H9 (cell line): ENCODE measurements around the gene BRF1. TPM values are rescaled to one million over a fixed set of nuclear protein-coding genes. Genes with fewer than 3 reads are reported as not detected.

Experiments
- DNase-seq: peaks from one replicate; pipeline ENCODE4 v3.0.0-alpha.2; 2017
- H2AFZ ChIP-seq: one replicate; pipeline ENCODE4 v1.6.1; 2013; ENCODE audit warnings: mild to moderate bottlenecking, low read length, control low read depth, moderate library complexity
- H2AK5ac ChIP-seq: 2 replicates; pipeline ENCODE4 v1.6.1; 2013; ENCODE audit warnings: low read length, control low read depth, mixed read lengths; ENCODE audit not compliant: insufficient read length
- H2BK120ac ChIP-seq: one replicate; pipeline ENCODE4 v1.6.1; 2013; ENCODE audit warnings: low read depth, mild to moderate bottlenecking, low read length, control low read depth, inconsistent platforms; ENCODE audit not compliant: poor library complexity, severe bottlenecking
- H2BK12ac ChIP-seq: 2 replicates; pipeline ENCODE4 v1.6.1; 2013; ENCODE audit warnings: low read length, control low read depth, mixed read lengths, low read depth; ENCODE audit not compliant: insufficient read length
- H2BK15ac ChIP-seq: 2 replicates; pipeline ENCODE4 v1.6.1; 2013; ENCODE audit warnings: low read depth, low read length, control low read depth
- H2BK20ac ChIP-seq: one replicate; pipeline ENCODE4 v1.6.1; 2013; ENCODE audit warnings: low read depth, mild to moderate bottlenecking, low read length, control low read depth, inconsistent platforms; ENCODE audit not compliant: poor library complexity, severe bottlenecking
- H2BK5ac ChIP-seq: 2 replicates; pipeline ENCODE4 v1.6.1; 2013; ENCODE audit warnings: low read length, control low read depth, mixed read lengths; ENCODE audit not compliant: insufficient read length
- H3K14ac ChIP-seq: 2 replicates; pipeline ENCODE4 v1.6.1; 2013; ENCODE audit warnings: low read length, control low read depth; ENCODE audit not compliant: insufficient read depth
- H3K18ac ChIP-seq: 2 replicates; pipeline ENCODE4 v1.6.1; 2013; ENCODE audit warnings: low read depth, mild to moderate bottlenecking, mixed read lengths, low read length, control low read depth; ENCODE audit not compliant: insufficient read length
- H3K23ac ChIP-seq: 2 replicates; pipeline ENCODE4 v1.6.1; 2013; ENCODE audit warnings: low read length, control low read depth, mixed read lengths, low read depth; ENCODE audit not compliant: insufficient read length
- H3K23me2 ChIP-seq: 2 replicates; pipeline ENCODE4 v1.6.1; 2013; ENCODE audit warnings: low read depth, mild to moderate bottlenecking, mixed read lengths, low read length, control low read depth; ENCODE audit not compliant: insufficient read length, poor library complexity, severe bottlenecking
- H3K27ac ChIP-seq: 2 replicates; pipeline ENCODE4 v1.5.1; 2013; ENCODE audit warnings: low read length, control low read depth, mixed read lengths, low read depth; ENCODE audit not compliant: insufficient read length
- H3K27me3 ChIP-seq: 2 replicates; pipeline ENCODE4 v1.6.1; 2013; ENCODE audit warnings: low read length, control low read depth, inconsistent platforms; ENCODE audit not compliant: insufficient read depth
- H3K4ac ChIP-seq: 2 replicates; pipeline ENCODE4 v1.6.1; 2013; ENCODE audit warnings: low read depth, mild to moderate bottlenecking, control low read depth, inconsistent platforms, low read length, moderate library complexity
- H3K4me1 ChIP-seq: 2 replicates; pipeline ENCODE4 v1.6.1; 2013; ENCODE audit warnings: low read length, control low read depth, inconsistent platforms; ENCODE audit not compliant: insufficient read depth
- H3K4me2 ChIP-seq: 2 replicates; pipeline ENCODE4 v1.6.1; 2013; ENCODE audit warnings: low read length, control low read depth, mixed read lengths; ENCODE audit not compliant: insufficient read length, insufficient read depth
- H3K56ac ChIP-seq: 2 replicates; pipeline ENCODE4 v1.6.1; 2013; ENCODE audit warnings: low read depth, mild to moderate bottlenecking, mixed read lengths, low read length, control low read depth; ENCODE audit not compliant: insufficient read length
- H3K79me1 ChIP-seq: 2 replicates; pipeline ENCODE4 v1.6.1; 2013; ENCODE audit warnings: low read depth, mild to moderate bottlenecking, moderate library complexity, low read length, control low read depth, inconsistent platforms; ENCODE audit not compliant: insufficient read depth, poor library complexity, severe bottlenecking
- H3K79me2 ChIP-seq: 2 replicates; pipeline ENCODE4 v1.6.1; 2013; ENCODE audit warnings: low read length, control low read depth, inconsistent platforms; ENCODE audit not compliant: insufficient read depth
- H3K9ac ChIP-seq: 2 replicates; pipeline ENCODE4 v1.6.1; 2013; ENCODE audit warnings: low read length, control low read depth, mixed read lengths; ENCODE audit not compliant: insufficient read length; ENCODE audit errors: extremely low read depth
- H3K9me3 ChIP-seq: one replicate; pipeline ENCODE4 v1.6.1; 2013; ENCODE audit warnings: low read depth, low read length, inconsistent platforms; ENCODE audit not compliant: control insufficient read depth
- H3T11ph ChIP-seq: one replicate; pipeline ENCODE4 v1.6.1; 2013; ENCODE audit warnings: mild to moderate bottlenecking, low read length, control low read depth, inconsistent platforms
- H4K20me1 ChIP-seq: one replicate; pipeline ENCODE4 v1.6.1; 2013; ENCODE audit not compliant: control insufficient read depth, insufficient read length, insufficient read depth
- H4K5ac ChIP-seq: 2 replicates; pipeline ENCODE4 v1.6.1; 2013; ENCODE audit warnings: low read depth, mild to moderate bottlenecking, mixed read lengths, low read length, control low read depth; ENCODE audit not compliant: insufficient read length
- H4K8ac ChIP-seq: replicated peaks from 2 replicates; pipeline ENCODE4 v1.6.1; 2013; ENCODE audit warnings: low read length, control low read depth, mixed read lengths, low read depth; ENCODE audit not compliant: insufficient read length
- H4K91ac ChIP-seq: 2 replicates; pipeline ENCODE4 v1.6.1; 2013; ENCODE audit warnings: low read depth, mild to moderate bottlenecking, moderate library complexity, mixed read lengths, low read length, control low read depth; ENCODE audit not compliant: insufficient read length
- H3K27ac Mint-ChIP-seq, 3 experiments: 2 replicates in 2 of 3; 3 replicates in 1 of 3; pipeline ENCODE4 v1.8.0; 2020 to 2021; ENCODE audit warnings: mixed read lengths in 3 of 3, mild to moderate bottlenecking in 1 of 3, moderate library complexity in 1 of 3
- H3K27me3 Mint-ChIP-seq: 2 replicates; pipeline ENCODE4 v1.8.0; 2021; ENCODE audit warnings: low read depth, mild to moderate bottlenecking, moderate library complexity, mixed read lengths
- H3K36me3 Mint-ChIP-seq, 3 experiments: 2 replicates in 2 of 3; 3 replicates in 1 of 3; pipeline ENCODE4 v1.8.0; 2020 to 2021; ENCODE audit warnings: low read depth in 3 of 3, mixed read lengths in 3 of 3; ENCODE audit not compliant: insufficient read depth in 1 of 3
- H3K4me1 Mint-ChIP-seq, 2 experiments: 2 replicates each; pipeline ENCODE4 v1.8.0; 2020; ENCODE audit warnings: mixed read lengths in 2 of 2
- H3K4me3 Mint-ChIP-seq, 2 experiments: 2 replicates in 1 of 2; 3 replicates in 1 of 2; pipeline ENCODE4 v1.8.0; 2020 to 2021; ENCODE audit warnings: mild to moderate bottlenecking in 2 of 2, mixed read lengths in 2 of 2, moderate library complexity in 1 of 2
- H3K9me3 Mint-ChIP-seq, 2 experiments: 2 replicates in 1 of 2; 3 replicates in 1 of 2; pipeline ENCODE4 v1.8.0; 2020; ENCODE audit warnings: mild to moderate bottlenecking in 2 of 2, mixed read lengths in 2 of 2, moderate library complexity in 1 of 2
- WGBS: extraction: QIAGEN DNeasy Blood & Tissue Kit; methylation state at CpG from one replicate; pipeline ENCODE4 v1.1.7; 2013; ENCODE audit warnings: missing lambda C conversion rate, low lambda C conversion rate, mixed read lengths; ENCODE audit not compliant: insufficient read length; ENCODE audit errors: extremely low coverage; 5-methylcytosine and 5-hydroxymethylcytosine counted together
- total RNA-seq: library from RNA; stranded (reverse); gene quantifications from 2 replicates; pipeline ENCODE4 v1.2.1, GENCODE V29; 2021
- TF ChIP-seq, protein P1 (sequence below): fragments of 200-600 bp; sonication (generic); conservative IDR thresholded peaks from 3 replicates; pipeline ENCODE4 v1.8.0; 2021; ENCODE audit warnings: antibody characterized with exemption, mild to moderate bottlenecking

Gene BRF1
- total RNA-seq, 1 experiment from 2014 or later: 28.3 TPM

DNA sequence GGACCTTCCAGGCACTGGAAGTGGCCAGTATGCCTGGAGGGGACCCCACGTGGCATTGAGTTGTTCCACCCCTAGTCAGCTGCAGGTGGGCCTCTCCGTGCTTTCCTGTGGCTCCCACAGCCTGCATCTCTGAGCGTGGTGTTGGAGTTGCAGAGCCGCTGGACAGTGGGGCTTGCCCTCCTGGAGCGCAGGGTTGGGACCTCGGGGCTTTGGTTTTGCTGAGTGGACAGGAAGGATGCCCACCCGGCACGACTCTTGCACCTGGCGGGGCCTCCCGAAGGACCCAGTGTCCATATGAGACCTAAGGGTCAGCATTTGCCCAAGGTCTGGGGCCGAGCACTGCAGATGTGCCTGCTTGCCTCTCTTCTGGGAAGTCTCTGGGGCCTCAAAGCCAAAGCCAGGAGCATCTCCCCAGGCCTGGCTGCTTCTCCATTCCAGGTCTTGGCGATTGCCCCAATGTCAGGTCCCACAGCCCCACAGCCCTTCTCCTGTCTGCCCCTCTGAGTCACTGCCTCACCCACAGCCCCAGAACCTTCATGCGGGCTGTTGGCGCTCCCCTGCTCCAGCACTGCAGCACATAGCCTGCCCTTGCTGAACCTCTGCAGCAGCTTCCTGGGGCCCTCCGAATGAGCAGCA lies 15.3 kb upstream of the BRF1 start:
- no peaks in the 10 kb centered on the region for H3K27me3 ChIP-seq
- no peak overlapping the region for H2BK12ac ChIP-seq
- no peak overlapping the region for H2BK20ac ChIP-seq
- peak overlapping the region; percentile 61 for H3K4me2 ChIP-seq
- DNase-seq: peak; percentile 23
- H3K4ac ChIP-seq: no peak overlapping the region
- H3K4me1 ChIP-seq: no peaks in the 10 kb centered on the region; the same call in 1 of the 2 replicates
- Mint-ChIP-seq H3K27me3 (peaks cover 11% of the 10 kb centered on the region), H3K4me3 (peak overlapping the region; percentile 82 to 90), H3K27ac (no peak overlapping the region), H3K9me3 (peaks cover 0 to 2% of the 10 kb centered on the region in 2 experiments; a peak in 1 of 5 replicates), H3K4me1 (peaks cover 19 to 26% of the 10 kb centered on the region in 2 experiments), H3K36me3 (peaks cover 0 to 4% (median 2%) of the 10 kb centered on the region in 3 experiments; a peak in 5 of 7 replicates)
- no peak overlapping the region for H4K91ac ChIP-seq
- H3K23ac ChIP-seq: no peak overlapping the region
- no peak overlapping the region for H4K5ac ChIP-seq
- H3K23me2 ChIP-seq: peaks cover 8% of the 10 kb centered on the region
- no peaks in the 10 kb centered on the region for H3K9me3 ChIP-seq
- peaks cover 5% of the 10 kb centered on the region for H3K79me1 ChIP-seq
- no CpG with 5 or more reads among the region's 15 CpGs for WGBS
- H4K8ac ChIP-seq: no peak overlapping the region
- no peak overlapping the region for H3K27ac ChIP-seq
- H3K14ac ChIP-seq: peak overlapping the region; percentile 6; the same call in 1 of the 2 replicates
- no peak overlapping the region for H2AFZ ChIP-seq
- peaks cover 7% of the 10 kb centered on the region for H4K20me1 ChIP-seq
- H2AK5ac ChIP-seq: no peak overlapping the region
- no peak overlapping the region for H2BK5ac ChIP-seq
- TF ChIP-seq, protein P1, sequence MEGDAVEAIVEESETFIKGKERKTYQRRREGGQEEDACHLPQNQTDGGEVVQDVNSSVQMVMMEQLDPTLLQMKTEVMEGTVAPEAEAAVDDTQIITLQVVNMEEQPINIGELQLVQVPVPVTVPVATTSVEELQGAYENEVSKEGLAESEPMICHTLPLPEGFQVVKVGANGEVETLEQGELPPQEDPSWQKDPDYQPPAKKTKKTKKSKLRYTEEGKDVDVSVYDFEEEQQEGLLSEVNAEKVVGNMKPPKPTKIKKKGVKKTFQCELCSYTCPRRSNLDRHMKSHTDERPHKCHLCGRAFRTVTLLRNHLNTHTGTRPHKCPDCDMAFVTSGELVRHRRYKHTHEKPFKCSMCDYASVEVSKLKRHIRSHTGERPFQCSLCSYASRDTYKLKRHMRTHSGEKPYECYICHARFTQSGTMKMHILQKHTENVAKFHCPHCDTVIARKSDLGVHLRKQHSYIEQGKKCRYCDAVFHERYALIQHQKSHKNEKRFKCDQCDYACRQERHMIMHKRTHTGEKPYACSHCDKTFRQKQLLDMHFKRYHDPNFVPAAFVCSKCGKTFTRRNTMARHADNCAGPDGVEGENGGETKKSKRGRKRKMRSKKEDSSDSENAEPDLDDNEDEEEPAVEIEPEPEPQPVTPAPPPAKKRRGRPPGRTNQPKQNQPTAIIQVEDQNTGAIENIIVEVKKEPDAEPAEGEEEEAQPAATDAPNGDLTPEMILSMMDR: no peak
- H2BK15ac ChIP-seq: no peak overlapping the region
- H3K9ac ChIP-seq: no peak overlapping the region
- no peak overlapping the region for H3K56ac ChIP-seq
- no peak overlapping the region for H3T11ph ChIP-seq
- no peak overlapping the region for H2BK120ac ChIP-seq
- peaks cover 14% of the 10 kb centered on the region; the same call in 1 of the 2 replicates for H3K79me2 ChIP-seq
- no peak overlapping the region for H3K18ac ChIP-seq
